GM23338 (cell line): Measurements from ENCODE around the gene GALNT13. TPM values are rescaled to one million over a fixed set of nuclear protein-coding genes. Genes with fewer than 3 reads are reported as not detected.

ENCODE experiments used
- ATAC-seq: fragments of 200-7000 bp; cut with Tn5 transposase; 3 replicates; pipeline ENCODE4 v1.9.1; 2020
- DNase-seq: peaks from one replicate; pipeline ENCODE4 v3.0.0-alpha.2; 2015; ENCODE audit warnings: low spot score
- H2AFZ ChIP-seq: fragments of 200-600 bp; sonication (generic); 2 replicates; pipeline ENCODE4 v1.8.0; 2016; ENCODE audit warnings: antibody characterized with exemption, mild to moderate bottlenecking, moderate library complexity
- H3F3A ChIP-seq: fragments of 200-600 bp; sonication (generic); replicated peaks from 2 replicates; pipeline ENCODE4 v1.8.0; 2017; ENCODE audit warnings: antibody characterized with exemption, mixed run types, low read depth
- H3K27ac ChIP-seq: fragments of 200-600 bp; sonication (generic); 2 replicates; pipeline ENCODE4 v1.6.1; 2016; ENCODE audit warnings: low read depth
- H3K27me3 ChIP-seq: fragments of 200-600 bp; sonication (generic); 2 replicates; pipeline ENCODE4 v1.8.0; 2016; ENCODE audit warnings: mild to moderate bottlenecking, mixed run types, moderate library complexity; ENCODE audit not compliant: insufficient read depth
- H3K36me3 ChIP-seq: fragments of 200-600 bp; sonication (generic); 2 replicates; pipeline ENCODE4 v1.8.0; 2016; ENCODE audit warnings: mild to moderate bottlenecking; ENCODE audit not compliant: insufficient read depth
- H3K4me1 ChIP-seq: fragments of 200-600 bp; sonication (generic); 2 replicates; pipeline ENCODE4 v1.8.0; 2016; ENCODE audit warnings: mild to moderate bottlenecking, moderate library complexity; ENCODE audit not compliant: insufficient read depth
- H3K4me2 ChIP-seq: fragments of 200-600 bp; sonication (generic); 2 replicates; pipeline ENCODE4 v1.7.1; 2017; ENCODE audit warnings: mixed run types
- H3K4me3 ChIP-seq: fragments of 200-600 bp; sonication (generic); 2 replicates; pipeline ENCODE4 v1.6.1; 2016; ENCODE audit warnings: mixed run types
- H3K79me2 ChIP-seq: fragments of 200-600 bp; sonication (generic); replicated peaks from 2 replicates; pipeline ENCODE4 v1.8.0; 2017; ENCODE audit warnings: mild to moderate bottlenecking; ENCODE audit not compliant: insufficient read depth
- H3K9me2 ChIP-seq: fragments of 200-600 bp; sonication (generic); 2 replicates; pipeline ENCODE4 v1.8.0; 2017; ENCODE audit not compliant: insufficient read depth
- H4K20me1 ChIP-seq: fragments of 200-600 bp; sonication (generic); replicated peaks from 2 replicates; pipeline ENCODE4 v1.8.0; 2017; ENCODE audit warnings: mild to moderate bottlenecking; ENCODE audit not compliant: insufficient read depth
- H3K27ac Mint-ChIP-seq: 2 replicates; pipeline ENCODE4 v1.8.0; 2020; ENCODE audit warnings: inconsistent platforms, mild to moderate bottlenecking, moderate library complexity, mixed read lengths
- H3K27me3 Mint-ChIP-seq: 3 replicates; pipeline ENCODE4 v1.8.0; 2022; ENCODE audit warnings: low read depth, mild to moderate bottlenecking, moderate library complexity, mixed read lengths, inconsistent platforms; ENCODE audit not compliant: insufficient read depth, poor library complexity
- H3K36me3 Mint-ChIP-seq: 3 replicates; pipeline ENCODE4 v1.8.0; 2021; ENCODE audit warnings: low read depth, mild to moderate bottlenecking, inconsistent platforms, moderate library complexity, mixed read lengths
- H3K4me1 Mint-ChIP-seq: 3 replicates; pipeline ENCODE4 v1.8.0; 2020; ENCODE audit warnings: mild to moderate bottlenecking, inconsistent platforms, mixed read lengths
- H3K4me3 Mint-ChIP-seq: 3 replicates; pipeline ENCODE4 v1.8.0; 2021; ENCODE audit warnings: moderate library complexity, mild to moderate bottlenecking, inconsistent platforms, mixed read lengths
- H3K9me3 Mint-ChIP-seq: 3 replicates; pipeline ENCODE4 v1.8.0; 2020; ENCODE audit warnings: moderate library complexity, mild to moderate bottlenecking, inconsistent platforms, mixed read lengths
- CREB1 ChIP-seq: fragments of 250-450 bp; sonication (Bioruptor Pico); IDR thresholded peaks from 2 replicates; pipeline ENCODE4 v1.5.0; 2020; ENCODE audit warnings: low read depth, mild to moderate bottlenecking, moderate library complexity
- CTCF ChIP-seq, 2 experiments: fragments of 200-600 bp in 1 of 2; sonication (generic) in 1 of 2; conservative IDR thresholded peaks; 2 replicates each; pipeline versions ENCODE4 v1.5.1 to v1.6.1; 2016 to 2017; ENCODE audit warnings: antibody characterized with exemption in 2 of 2, low read depth in 2 of 2, mild to moderate bottlenecking in 2 of 2, moderate library complexity in 1 of 2
- ETS1 ChIP-seq: IDR thresholded peaks from 2 replicates; pipeline ENCODE4 v1.6.1; 2016; ENCODE audit warnings: antibody characterized with exemption
- EZH2 ChIP-seq: fragments of 200-600 bp; sonication (generic); IDR thresholded peaks from one replicate; pipeline ENCODE4 v1.8.0; 2017; ENCODE audit warnings: antibody characterized with exemption, mild to moderate bottlenecking, low read depth; ENCODE audit not compliant: unreplicated experiment
- EZH2phosphoT487 ChIP-seq: fragments of 200-600 bp; sonication (generic); IDR thresholded peaks from one replicate; pipeline ENCODE4 v1.8.1; 2018; ENCODE audit warnings: antibody characterized with exemption; ENCODE audit not compliant: unreplicated experiment
- JUNB ChIP-seq: IDR thresholded peaks from one replicate; pipeline ENCODE4 v1.6.1; 2016; ENCODE audit warnings: antibody characterized with exemption; ENCODE audit not compliant: unreplicated experiment
- NANOG ChIP-seq: IDR thresholded peaks from 2 replicates; pipeline ENCODE4 v1.6.1; 2016; ENCODE audit warnings: antibody characterized with exemption, borderline replicate concordance
- POLR2AphosphoS5 ChIP-seq: IDR thresholded peaks from 2 replicates; pipeline ENCODE4 v1.6.1; 2016; ENCODE audit warnings: antibody characterized with exemption, low read depth
- REST ChIP-seq: IDR thresholded peaks from one replicate; pipeline ENCODE4 v1.6.1; 2018; ENCODE audit warnings: antibody characterized with exemption; ENCODE audit not compliant: unreplicated experiment
- STAT1 ChIP-seq: IDR thresholded peaks from one replicate; pipeline ENCODE4 v1.6.1; 2016; ENCODE audit warnings: antibody characterized with exemption; ENCODE audit not compliant: unreplicated experiment
- ZNF114 ChIP-seq: fragments of 250-450 bp; sonication (Bioruptor Pico); IDR thresholded peaks from 2 replicates; pipeline ENCODE4 v1.5.0; 2020; ENCODE audit warnings: mild to moderate bottlenecking, moderate library complexity
- ZNF331 ChIP-seq: fragments of 250-450 bp; sonication (Bioruptor Pico); IDR thresholded peaks from 2 replicates; pipeline ENCODE4 v1.5.0; 2020; ENCODE audit warnings: low read depth, mild to moderate bottlenecking, moderate library complexity
- ZNF462 ChIP-seq: fragments of 250-450 bp; sonication (Bioruptor Pico); IDR thresholded peaks from 2 replicates; pipeline ENCODE4 v1.5.0; 2020; ENCODE audit warnings: mild to moderate bottlenecking, moderate library complexity
- polyA plus RNA-seq: library from polyadenylated mRNA; unstranded; fragments of >200 nt; fragmentation: Nextera tagmentation; extraction: Ambion mirVana; gene quantifications from 2 replicates; pipeline ENCODE4 v1.2.1, GENCODE V29; 2016
- total RNA-seq: library from RNA; depleted of rRNA; stranded (reverse); fragments of >200 nt; shearing (Covaris generic); gene quantifications from 2 replicates; pipeline ENCODE4 v1.2.3, GENCODE V29; 2014

Gene GALNT13
- total and polyA plus RNA-seq, 2 experiments from 2014 or later = 3.5 to 5.2 TPM

GRCh38 chr2:153986488-153987229 is 114.9 kb downstream of the GALNT13 start (continued):
- TF ChIP-seq JUNB = no peak
- TF ChIP-seq CTCF (conservative IDR thresholded peaks at IDR 0.05; ENCODE audit: low read depth in 2 of 2) = no peak
- TF ChIP-seq EZH2phosphoT487 = no peak
- no peak for TF ChIP-seq EZH2
- TF ChIP-seq ZNF114 (CRISPR knock-in tag) = no peak
- no peak for TF ChIP-seq REST
- no peak for TF ChIP-seq ETS1
- TF ChIP-seq POLR2AphosphoS5 = no peak
- no peak for TF ChIP-seq NANOG
- TF ChIP-seq ZNF331 (CRISPR knock-in tag) = no peak
- no peak for TF ChIP-seq STAT1
- TF ChIP-seq CREB1 (CRISPR knock-in tag) = no peak

- Histone ChIP-seq H3K36me3 (no peaks in the 10 kb centered on the region), H3K27ac (no peak overlapping the region), H3K27me3 (no peaks in the 10 kb centered on the region), H3K4me1 (peaks cover 13% of the 10 kb centered on the region; the same call in 1 of the 2 replicates), H3K4me3 (no peak overlapping the region), H3K4me2 (no peak overlapping the region), H2AFZ (no peak overlapping the region), H3F3A (no peaks in the 10 kb centered on the region), H4K20me1 (no peaks in the 10 kb centered on the region), H3K79me2 (no peaks in the 10 kb centered on the region), H3K9me2 (no peaks in the 10 kb centered on the region)
- ATAC-seq (no peak), DNase-seq (no peak)
- H3K9me3 Mint-ChIP-seq = 0 out of 3 replicates have a peak, but pooled peaks cover 6% of the 10 kb centered on the region
- H3K4me1 Mint-ChIP-seq = peaks cover 16% of the 10 kb centered on the region; the same call in 2 of the 3 replicates
- no peak overlapping the region for H3K4me3 Mint-ChIP-seq
- H3K27me3 Mint-ChIP-seq = no peaks in the 10 kb centered on the region
- no peaks in the 10 kb centered on the region for H3K36me3 Mint-ChIP-seq
- no peak overlapping the region for H3K27ac Mint-ChIP-seq
- TF ChIP-seq ZNF462 (CRISPR knock-in tag) = no peak
Measured at GRCh38 chr2:153990771-153991170, 119.0 kb downstream of the GALNT13 start.
